Gastroesophageal sphincter (tissue), 4 donors: ENCODE data around the gene CYP1B1. TPM values are rescaled to one million over a fixed set of nuclear protein-coding genes. Genes with fewer than 3 reads are reported as not detected.
A peak's percentile ranks its signal among the peaks of the same experiment; 100 is the strongest.

Experiments used
- ATAC-seq: fragments of 150-250 bp; one replicate; pipeline ENCODE4 v1.9.1; 2016; ENCODE audit warnings: mild to moderate bottlenecking, moderate library complexity
- H3K27ac ChIP-seq, 4 donors: fragments of 200-600 bp; sonication (generic) in 3 of 4; 1 replicate in 3 of 4; 2 replicates in 1 of 4; pipeline ENCODE4 v1.5.1; 2016 to 2019
- H3K27me3 ChIP-seq: fragments of 200-600 bp; sonication (generic); one replicate; pipeline ENCODE4 v1.5.1; 2019
- H3K36me3 ChIP-seq, 2 donors: fragments of 200-600 bp; sonication (generic); one replicate each; pipeline ENCODE4 v1.5.1; 2019; ENCODE audit warnings: control low read depth in 1 of 2
- H3K4me1 ChIP-seq, 3 donors: fragments of 200-600 bp; sonication (generic); 1 replicate in 2 of 3; 2 replicates in 1 of 3; pipeline ENCODE4 v1.5.1; 2016 to 2019; ENCODE audit warnings: control low read depth in 2 of 3
- H3K4me3 ChIP-seq, 2 donors: fragments of 200-600 bp; sonication (generic); one replicate each; pipeline ENCODE4 v1.5.1; 2019; ENCODE audit warnings: mild to moderate bottlenecking in 1 of 2, moderate library complexity in 1 of 2
- H3K9me3 ChIP-seq, 3 donors: fragments of 200-600 bp; sonication (generic); one replicate each; pipeline ENCODE4 v1.5.1; 2017 to 2019; ENCODE audit warnings: control low read depth in 2 of 3
- EP300 ChIP-seq: sonication (generic); formaldehyde crosslinking; IDR thresholded peaks from one replicate; pipeline ENCODE4 v1.6.1; 2017; ENCODE audit warnings: antibody characterized with exemption, mild to moderate bottlenecking
- POLR2A ChIP-seq, 2 donors: fragments of 450-650 bp; IDR thresholded peaks; one replicate each; pipeline ENCODE4 v1.6.1; 2017; ENCODE audit warnings: antibody characterized with exemption in 2 of 2, mild to moderate bottlenecking in 2 of 2, moderate library complexity in 1 of 2
- POLR2AphosphoS5 ChIP-seq: sonication (generic); formaldehyde crosslinking; IDR thresholded peaks from one replicate; pipeline ENCODE4 v1.6.1; 2017; ENCODE audit warnings: antibody characterized with exemption
- WGBS, 2 donors: methylation state at CpG; one replicate each; pipeline ENCODE4 v1.1.5; 2018; ENCODE audit warnings: low coverage in 1 of 2; 5-methylcytosine and 5-hydroxymethylcytosine counted together
- total RNA-seq, 4 donors: library from RNA; depleted of rRNA; stranded (reverse); fragments of >200 nt; gene quantifications; one replicate each; pipeline ENCODE4 v1.1.0, GENCODE V29; 2016
- TF ChIP-seq, protein P1 (sequence below), 4 experiments: fragments of 200-600 bp in 2 of 4; fragments of 450-650 bp in 2 of 4; sonication (generic) in 1 of 4; IDR thresholded peaks; one replicate each; pipeline ENCODE4 v1.5.1; 2017 to 2019; ENCODE audit warnings: antibody characterized with exemption in 4 of 4, mild to moderate bottlenecking in 2 of 4, moderate library complexity in 2 of 4

The CYP1B1 gene
- total RNA-seq, 4 donors from 2014 or later = 19.5 to 156 (median 35.6) TPM

DNA sequence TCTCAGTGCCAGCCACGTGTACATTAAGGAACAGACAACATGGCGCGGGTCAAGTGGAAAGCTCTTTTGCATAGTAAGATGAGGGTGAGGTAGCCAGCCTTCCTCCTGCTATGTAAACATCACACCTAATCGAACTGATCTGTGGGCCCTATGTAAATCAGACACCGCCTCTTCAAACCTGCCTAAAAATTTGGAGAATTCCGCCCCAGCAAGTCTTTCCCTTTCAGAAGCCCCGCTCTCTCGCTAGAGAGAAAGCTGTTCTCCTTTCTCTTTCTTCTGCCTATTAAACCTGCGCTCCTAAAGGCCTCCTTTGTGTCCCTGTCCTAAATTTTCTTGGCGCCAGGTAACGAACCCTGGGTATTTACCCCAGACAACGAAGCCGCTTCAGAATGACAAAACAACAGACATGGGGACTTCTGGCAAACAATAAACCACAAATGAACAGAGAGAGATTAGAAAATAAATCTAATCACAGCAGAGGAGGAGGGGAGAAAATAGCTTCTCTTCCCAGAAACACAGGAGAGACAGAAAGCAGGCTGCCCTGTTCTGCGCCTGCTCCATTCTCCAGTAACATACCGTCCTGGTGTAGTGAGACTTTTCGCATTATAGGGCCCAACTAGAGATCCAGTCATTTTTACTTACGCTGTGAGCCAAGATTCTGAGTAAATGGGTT, 31.9 kb upstream of the CYP1B1 start:
- H3K36me3 ChIP-seq = no peaks in the 10 kb centered on the region
- peaks cover 0 to 9% (median 0%) of the 10 kb centered on the region in 3 donors for H3K9me3 ChIP-seq
- peaks cover 0 to 23% (median 0%) of the 10 kb centered on the region in 3 donors for H3K4me1 ChIP-seq
- no peak overlapping the region for H3K4me3 ChIP-seq
- WGBS, 2 donors = 93 to 96% methylated on average over 4 to 12 of the region's 17 CpGs
- ATAC-seq = no peak
- no peaks in the 10 kb centered on the region for H3K27me3 ChIP-seq
- TF ChIP-seq, protein P1, sequence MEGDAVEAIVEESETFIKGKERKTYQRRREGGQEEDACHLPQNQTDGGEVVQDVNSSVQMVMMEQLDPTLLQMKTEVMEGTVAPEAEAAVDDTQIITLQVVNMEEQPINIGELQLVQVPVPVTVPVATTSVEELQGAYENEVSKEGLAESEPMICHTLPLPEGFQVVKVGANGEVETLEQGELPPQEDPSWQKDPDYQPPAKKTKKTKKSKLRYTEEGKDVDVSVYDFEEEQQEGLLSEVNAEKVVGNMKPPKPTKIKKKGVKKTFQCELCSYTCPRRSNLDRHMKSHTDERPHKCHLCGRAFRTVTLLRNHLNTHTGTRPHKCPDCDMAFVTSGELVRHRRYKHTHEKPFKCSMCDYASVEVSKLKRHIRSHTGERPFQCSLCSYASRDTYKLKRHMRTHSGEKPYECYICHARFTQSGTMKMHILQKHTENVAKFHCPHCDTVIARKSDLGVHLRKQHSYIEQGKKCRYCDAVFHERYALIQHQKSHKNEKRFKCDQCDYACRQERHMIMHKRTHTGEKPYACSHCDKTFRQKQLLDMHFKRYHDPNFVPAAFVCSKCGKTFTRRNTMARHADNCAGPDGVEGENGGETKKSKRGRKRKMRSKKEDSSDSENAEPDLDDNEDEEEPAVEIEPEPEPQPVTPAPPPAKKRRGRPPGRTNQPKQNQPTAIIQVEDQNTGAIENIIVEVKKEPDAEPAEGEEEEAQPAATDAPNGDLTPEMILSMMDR (IDR thresholded peaks at IDR 0.05) = no peak
- no peak for TF ChIP-seq EP300
- TF ChIP-seq POLR2AphosphoS5 = no peak
- TF ChIP-seq POLR2A (IDR thresholded peaks at IDR 0.05) = no peak
- H3K27ac ChIP-seq = no peak overlapping the region

DNA sequence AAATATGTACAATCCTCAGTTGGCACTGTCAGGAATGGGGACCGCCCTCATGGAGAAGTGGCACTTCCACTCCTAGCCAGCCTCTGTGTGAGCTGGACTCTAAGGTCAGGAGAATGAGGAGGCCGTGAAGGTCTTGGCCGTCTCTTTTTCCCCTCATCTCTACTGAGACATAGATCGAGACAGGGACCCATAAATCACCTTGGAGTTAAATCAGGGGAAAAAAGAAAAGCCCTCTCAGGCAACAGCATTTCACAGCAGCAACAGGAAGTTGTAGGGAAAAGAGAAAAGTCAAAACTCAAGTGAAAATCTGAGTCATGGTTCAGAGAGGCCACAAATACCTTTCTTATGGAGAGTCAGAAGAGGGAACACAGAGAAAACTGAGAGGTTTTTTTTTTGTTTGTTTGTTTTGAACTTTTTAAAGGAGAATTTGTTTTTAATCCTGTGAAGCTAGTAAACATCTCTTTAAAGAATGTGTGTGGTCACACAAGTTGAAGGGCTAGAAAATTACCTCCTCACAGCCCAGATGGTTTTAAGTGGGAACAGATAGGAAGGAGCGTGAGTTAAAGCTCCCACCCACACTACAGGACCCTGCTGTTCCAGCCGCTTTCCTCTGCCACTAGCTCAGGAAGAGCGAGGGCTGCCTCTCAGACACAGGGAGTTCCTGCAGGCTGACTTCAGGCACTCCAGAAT, 30.6 kb upstream of the CYP1B1 start:
- Histone ChIP-seq H3K4me1 (peaks cover 0 to 23% (median 0%) of the 10 kb centered on the region in 3 donors), H3K27ac (peak overlapping the region in 3 of 4 donors; percentile 42 to 51 (median 46)), H3K27me3 (no peaks in the 10 kb centered on the region), H3K4me3 (no peak overlapping the region), H3K9me3 (peaks cover 0 to 14% (median 0%) of the 10 kb centered on the region in 3 donors), H3K36me3 (no peaks in the 10 kb centered on the region)
- 33% methylated on average over 5 of the region's 7 CpGs; no CpG with 5 or more reads in 1 of the 2 donors for WGBS, 2 donors
- ATAC-seq = no peak
- TF ChIP-seq POLR2A (IDR thresholded peaks at IDR 0.05) (no peak), POLR2AphosphoS5 (peak; percentile 20)

DNA sequence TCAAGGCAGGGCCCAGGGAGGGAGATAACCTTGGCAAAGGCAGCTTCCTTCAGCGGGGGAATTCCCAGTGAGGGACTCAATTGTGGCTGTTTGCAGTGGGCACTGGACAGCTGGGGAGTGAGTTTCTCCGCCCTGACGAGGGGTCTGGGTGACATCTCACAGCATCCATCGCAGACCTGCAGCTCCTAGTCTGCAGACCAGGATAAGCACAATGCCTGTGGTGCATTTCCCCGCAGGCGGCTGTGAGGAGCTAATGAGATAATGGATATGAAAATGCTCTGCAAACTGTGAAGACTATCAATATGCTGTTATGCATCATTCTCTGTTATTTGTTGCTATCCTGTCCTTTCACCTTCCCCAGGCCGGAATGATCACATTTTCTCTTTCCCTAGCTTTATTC, 30.0 kb upstream of the CYP1B1 start:
- ATAC-seq = no peak
- 53 to 89% methylated on average over 2 to 3 of the region's 7 CpGs for WGBS, 2 donors
- TF ChIP-seq POLR2AphosphoS5 (no peak), POLR2A (IDR thresholded peaks at IDR 0.05) (no peak), EP300 (no peak)
- TF ChIP-seq, protein P1 (IDR thresholded peaks at IDR 0.05) = no peak
- Histone ChIP-seq H3K4me1 (peaks cover 0 to 23% (median 0%) of the 10 kb centered on the region in 3 donors), H3K4me3 (no peak overlapping the region), H3K36me3 (no peaks in the 10 kb centered on the region), H3K27ac (peak overlapping the region in 2 of 4 donors; percentile 42 to 46), H3K27me3 (no peaks in the 10 kb centered on the region), H3K9me3 (peaks cover 0 to 14% (median 0%) of the 10 kb centered on the region in 3 donors)

DNA sequence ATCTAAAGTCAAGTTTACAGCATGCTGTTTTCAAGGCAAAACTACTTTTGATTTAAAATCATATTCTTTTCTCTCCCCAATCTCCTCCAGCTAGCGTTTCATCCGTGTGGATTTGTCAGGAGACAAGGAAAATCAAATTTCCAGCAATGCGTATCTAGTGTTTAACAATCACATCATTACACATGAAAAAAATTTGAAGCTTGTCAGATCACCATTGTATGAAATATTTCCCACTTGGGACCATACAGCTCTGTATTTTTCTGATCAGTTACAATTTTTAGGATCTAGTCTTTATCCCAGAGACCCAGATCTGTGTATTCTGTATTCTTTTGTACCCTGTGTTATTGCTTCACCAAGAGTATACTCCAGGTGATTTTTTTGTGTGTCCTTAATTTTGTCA, 28.6 kb upstream of the CYP1B1 start:
- H3K36me3 ChIP-seq = no peaks in the 10 kb centered on the region
- WGBS, 2 donors = 91 to 99% methylated on average over 3 of the region's 3 CpGs
- no peak for ATAC-seq
- TF ChIP-seq POLR2A (IDR thresholded peaks at IDR 0.05) = no peak
- no peak for TF ChIP-seq EP300
- no peak for TF ChIP-seq POLR2AphosphoS5
- TF ChIP-seq, protein P1 (IDR thresholded peaks at IDR 0.05) = no peak
- peaks cover 0 to 15% (median 0%) of the 10 kb centered on the region in 3 donors for H3K4me1 ChIP-seq
- peaks cover 0 to 14% (median 0%) of the 10 kb centered on the region in 3 donors for H3K9me3 ChIP-seq
- H3K27ac ChIP-seq = no peak overlapping the region
- no peaks in the 10 kb centered on the region for H3K27me3 ChIP-seq
- no peak overlapping the region for H3K4me3 ChIP-seq

DNA sequence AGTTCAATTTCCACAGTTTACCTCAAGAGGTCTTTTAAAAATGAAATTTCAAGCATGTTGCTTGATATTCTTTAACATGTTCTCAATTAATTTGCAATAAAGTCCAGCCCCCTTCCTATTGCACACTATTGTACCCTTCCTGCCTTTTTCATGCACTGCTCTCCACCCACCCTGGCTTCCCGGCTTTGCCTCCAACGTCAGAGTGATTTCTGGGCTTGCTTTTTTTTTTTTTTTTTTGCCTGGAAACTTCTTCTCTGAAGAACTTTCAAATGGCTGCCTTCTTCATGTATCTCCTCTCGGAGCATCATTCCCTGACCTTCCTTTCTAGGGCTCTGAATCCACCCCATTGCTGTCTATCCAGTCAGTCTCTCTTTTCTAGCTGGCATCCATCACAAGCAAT, 24.4 kb upstream of the CYP1B1 start:
- 53 to 71% methylated on average over 3 of the region's 3 CpGs for WGBS, 2 donors
- no peaks in the 10 kb centered on the region for H3K27me3 ChIP-seq
- H3K9me3 ChIP-seq = peaks cover 0 to 14% (median 0%) of the 10 kb centered on the region in 3 donors
- H3K36me3 ChIP-seq = no peaks in the 10 kb centered on the region
- TF ChIP-seq, protein P1 (IDR thresholded peaks at IDR 0.05) = no peak
- TF ChIP-seq EP300 (no peak), POLR2A (IDR thresholded peaks at IDR 0.05) (no peak), POLR2AphosphoS5 (no peak)
- H3K27ac ChIP-seq = no peak overlapping the region
- no peak overlapping the region for H3K4me3 ChIP-seq
- H3K4me1 ChIP-seq = peaks cover 0 to 32% (median 0%) of the 10 kb centered on the region in 3 donors
- ATAC-seq = no peak
